ENCODE results near the gene TNFRSF19. TPM values are rescaled to one million over a fixed set of nuclear protein-coding genes. Genes with fewer than 3 reads are reported as not detected.

TNFRSF19 gene
- total and polyA plus RNA-seq, 2 of the 13 experiments (the other 11 are each of a cell fraction or from before 2014, with no cell fraction given): 75.3 to 77.7 TPM

- TF ChIP-seq ZNF18 (CRISPR knock-in tag; IDR thresholded peaks at IDR 0.05; ENCODE audit: insufficient replicate concordance): no peak
- TF ChIP-seq NCOR1 (IDR thresholded peaks at IDR 0.05; ENCODE audit: borderline replicate concordance, low read length): peak; percentile 34; the same call in 1 of the 2 replicates
- no peak for TF ChIP-seq ZNF232 (CRISPR knock-in tag; IDR thresholded peaks at IDR 0.05; ENCODE audit: borderline replicate concordance)
- TF ChIP-seq RFX3 (CRISPR knock-in tag; IDR thresholded peaks at IDR 0.05): no peak
- TF ChIP-seq, protein P1, sequence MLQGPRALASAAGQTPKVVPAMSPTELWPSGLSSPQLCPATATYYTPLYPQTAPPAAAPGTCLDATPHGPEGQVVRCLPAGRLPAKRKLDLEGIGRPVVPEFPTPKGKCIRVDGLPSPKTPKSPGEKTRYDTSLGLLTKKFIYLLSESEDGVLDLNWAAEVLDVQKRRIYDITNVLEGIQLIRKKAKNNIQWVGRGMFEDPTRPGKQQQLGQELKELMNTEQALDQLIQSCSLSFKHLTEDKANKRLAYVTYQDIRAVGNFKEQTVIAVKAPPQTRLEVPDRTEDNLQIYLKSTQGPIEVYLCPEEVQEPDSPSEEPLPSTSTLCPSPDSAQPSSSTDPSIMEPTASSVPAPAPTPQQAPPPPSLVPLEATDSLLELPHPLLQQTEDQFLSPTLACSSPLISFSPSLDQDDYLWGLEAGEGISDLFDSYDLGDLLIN (CRISPR knock-in tag; IDR thresholded peaks at IDR 0.05; ENCODE audit: borderline replicate concordance): no peak
- TF ChIP-seq TBX3 (IDR thresholded peaks at IDR 0.05; ENCODE audit: borderline replicate concordance): 0 out of 2 replicates have a peak, but pooled peaks have one; percentile 32
- TF ChIP-seq SETDB1 (CRISPR knock-in tag; IDR thresholded peaks at IDR 0.05; ENCODE audit: borderline replicate concordance): no peak
- no peak for TF ChIP-seq ZMAT3 (CRISPR knock-in tag; conservative IDR thresholded peaks at IDR 0.05)
- TF ChIP-seq KLF9 (CRISPR knock-in tag; IDR thresholded peaks at IDR 0.05; ENCODE audit: low read depth): no peak
- no peak for TF ChIP-seq ZMYM2 (CRISPR knock-in tag; IDR thresholded peaks at IDR 0.05)
- TF ChIP-seq SMAD9 (CRISPR knock-in tag; IDR thresholded peaks at IDR 0.05): no peak
- no peak for TF ChIP-seq MEIS1 (CRISPR knock-in tag; IDR thresholded peaks at IDR 0.05; ENCODE audit: borderline replicate concordance)
- TF ChIP-seq ATRX (CRISPR knock-in tag; IDR thresholded peaks at IDR 0.05; ENCODE audit: borderline replicate concordance): no peak
- TF ChIP-seq ZNF678 (CRISPR knock-in tag; IDR thresholded peaks at IDR 0.05): no peak
- peak; percentile 65 for TF ChIP-seq POGZ (CRISPR knock-in tag; IDR thresholded peaks at IDR 0.05)
- TF ChIP-seq TARDBP (CRISPR knock-in tag; IDR thresholded peaks at IDR 0.05): peak; percentile 69; the same call in 1 of the 2 replicates
- TF ChIP-seq, protein P2, sequence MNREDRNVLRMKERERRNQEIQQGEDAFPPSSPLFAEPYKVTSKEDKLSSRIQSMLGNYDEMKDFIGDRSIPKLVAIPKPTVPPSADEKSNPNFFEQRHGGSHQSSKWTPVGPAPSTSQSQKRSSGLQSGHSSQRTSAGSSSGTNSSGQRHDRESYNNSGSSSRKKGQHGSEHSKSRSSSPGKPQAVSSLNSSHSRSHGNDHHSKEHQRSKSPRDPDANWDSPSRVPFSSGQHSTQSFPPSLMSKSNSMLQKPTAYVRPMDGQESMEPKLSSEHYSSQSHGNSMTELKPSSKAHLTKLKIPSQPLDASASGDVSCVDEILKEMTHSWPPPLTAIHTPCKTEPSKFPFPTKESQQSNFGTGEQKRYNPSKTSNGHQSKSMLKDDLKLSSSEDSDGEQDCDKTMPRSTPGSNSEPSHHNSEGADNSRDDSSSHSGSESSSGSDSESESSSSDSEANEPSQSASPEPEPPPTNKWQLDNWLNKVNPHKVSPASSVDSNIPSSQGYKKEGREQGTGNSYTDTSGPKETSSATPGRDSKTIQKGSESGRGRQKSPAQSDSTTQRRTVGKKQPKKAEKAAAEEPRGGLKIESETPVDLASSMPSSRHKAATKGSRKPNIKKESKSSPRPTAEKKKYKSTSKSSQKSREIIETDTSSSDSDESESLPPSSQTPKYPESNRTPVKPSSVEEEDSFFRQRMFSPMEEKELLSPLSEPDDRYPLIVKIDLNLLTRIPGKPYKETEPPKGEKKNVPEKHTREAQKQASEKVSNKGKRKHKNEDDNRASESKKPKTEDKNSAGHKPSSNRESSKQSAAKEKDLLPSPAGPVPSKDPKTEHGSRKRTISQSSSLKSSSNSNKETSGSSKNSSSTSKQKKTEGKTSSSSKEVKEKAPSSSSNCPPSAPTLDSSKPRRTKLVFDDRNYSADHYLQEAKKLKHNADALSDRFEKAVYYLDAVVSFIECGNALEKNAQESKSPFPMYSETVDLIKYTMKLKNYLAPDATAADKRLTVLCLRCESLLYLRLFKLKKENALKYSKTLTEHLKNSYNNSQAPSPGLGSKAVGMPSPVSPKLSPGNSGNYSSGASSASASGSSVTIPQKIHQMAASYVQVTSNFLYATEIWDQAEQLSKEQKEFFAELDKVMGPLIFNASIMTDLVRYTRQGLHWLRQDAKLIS (CRISPR knock-in tag; IDR thresholded peaks at IDR 0.05): no peak
- no peak for TF ChIP-seq BHLHE40 (IDR thresholded peaks at IDR 0.05; ENCODE audit: low read length)
- TF ChIP-seq, protein P3, sequence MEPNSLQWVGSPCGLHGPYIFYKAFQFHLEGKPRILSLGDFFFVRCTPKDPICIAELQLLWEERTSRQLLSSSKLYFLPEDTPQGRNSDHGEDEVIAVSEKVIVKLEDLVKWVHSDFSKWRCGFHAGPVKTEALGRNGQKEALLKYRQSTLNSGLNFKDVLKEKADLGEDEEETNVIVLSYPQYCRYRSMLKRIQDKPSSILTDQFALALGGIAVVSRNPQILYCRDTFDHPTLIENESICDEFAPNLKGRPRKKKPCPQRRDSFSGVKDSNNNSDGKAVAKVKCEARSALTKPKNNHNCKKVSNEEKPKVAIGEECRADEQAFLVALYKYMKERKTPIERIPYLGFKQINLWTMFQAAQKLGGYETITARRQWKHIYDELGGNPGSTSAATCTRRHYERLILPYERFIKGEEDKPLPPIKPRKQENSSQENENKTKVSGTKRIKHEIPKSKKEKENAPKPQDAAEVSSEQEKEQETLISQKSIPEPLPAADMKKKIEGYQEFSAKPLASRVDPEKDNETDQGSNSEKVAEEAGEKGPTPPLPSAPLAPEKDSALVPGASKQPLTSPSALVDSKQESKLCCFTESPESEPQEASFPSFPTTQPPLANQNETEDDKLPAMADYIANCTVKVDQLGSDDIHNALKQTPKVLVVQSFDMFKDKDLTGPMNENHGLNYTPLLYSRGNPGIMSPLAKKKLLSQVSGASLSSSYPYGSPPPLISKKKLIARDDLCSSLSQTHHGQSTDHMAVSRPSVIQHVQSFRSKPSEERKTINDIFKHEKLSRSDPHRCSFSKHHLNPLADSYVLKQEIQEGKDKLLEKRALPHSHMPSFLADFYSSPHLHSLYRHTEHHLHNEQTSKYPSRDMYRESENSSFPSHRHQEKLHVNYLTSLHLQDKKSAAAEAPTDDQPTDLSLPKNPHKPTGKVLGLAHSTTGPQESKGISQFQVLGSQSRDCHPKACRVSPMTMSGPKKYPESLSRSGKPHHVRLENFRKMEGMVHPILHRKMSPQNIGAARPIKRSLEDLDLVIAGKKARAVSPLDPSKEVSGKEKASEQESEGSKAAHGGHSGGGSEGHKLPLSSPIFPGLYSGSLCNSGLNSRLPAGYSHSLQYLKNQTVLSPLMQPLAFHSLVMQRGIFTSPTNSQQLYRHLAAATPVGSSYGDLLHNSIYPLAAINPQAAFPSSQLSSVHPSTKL (CRISPR knock-in tag; IDR thresholded peaks at IDR 0.05): peak; percentile 82
Observed at GRCh38 chr13:23599083-23599925, 29.1 kb downstream of the TNFRSF19 start (continued).
